GM12873 (cell line): ENCODE data around the gene PI4KB.

Experiments used
- CTCF ChIP-seq: IDR thresholded peaks from 2 replicates; pipeline ENCODE4 v1.5.1; 2012; ENCODE audit warnings: low read depth, mild to moderate bottlenecking, moderate library complexity, low read length, control low read depth; ENCODE audit not compliant: insufficient read depth; ENCODE audit errors: missing control alignments

PI4KB gene

DNA sequence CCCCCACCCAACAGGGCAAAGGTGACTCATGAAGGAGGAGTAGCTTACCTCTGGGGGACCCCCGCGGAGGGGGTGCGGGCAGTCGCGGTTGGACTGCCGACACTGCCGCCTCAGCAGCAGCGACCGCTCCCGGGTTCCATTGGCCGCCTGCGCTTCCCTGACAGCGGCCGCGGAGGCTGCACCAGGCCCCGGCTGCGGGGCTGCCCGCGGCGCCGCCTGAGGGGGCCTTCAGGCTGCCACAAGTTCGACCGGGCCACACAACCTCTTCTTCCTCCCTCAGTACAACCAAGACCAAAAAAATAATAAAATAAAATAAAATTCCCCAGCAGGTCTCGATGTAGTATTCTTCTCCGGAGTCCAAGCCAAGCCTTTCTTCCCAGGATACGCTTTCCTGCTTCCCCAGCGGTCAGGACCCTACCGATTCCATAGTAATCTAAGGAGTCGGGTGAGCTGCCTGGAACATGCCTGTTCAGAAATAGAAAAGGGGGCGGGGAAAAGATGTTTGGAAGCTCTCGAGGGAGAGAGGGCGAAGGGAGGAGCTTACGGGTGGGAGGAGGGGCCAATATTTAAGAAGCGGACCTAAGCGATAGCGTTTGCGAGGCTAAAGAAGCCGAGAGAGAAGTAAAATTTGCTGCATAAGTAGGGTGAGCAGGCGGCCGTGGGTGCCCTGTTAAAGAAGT is at the start of gene PI4KB:
Gene PI4KB (minus strand): TSS at position 194 of the 680 bp plus-strand sequence. CDS start 10,935 bp downstream, outside the sequence.
- no peak for TF ChIP-seq CTCF

DNA sequence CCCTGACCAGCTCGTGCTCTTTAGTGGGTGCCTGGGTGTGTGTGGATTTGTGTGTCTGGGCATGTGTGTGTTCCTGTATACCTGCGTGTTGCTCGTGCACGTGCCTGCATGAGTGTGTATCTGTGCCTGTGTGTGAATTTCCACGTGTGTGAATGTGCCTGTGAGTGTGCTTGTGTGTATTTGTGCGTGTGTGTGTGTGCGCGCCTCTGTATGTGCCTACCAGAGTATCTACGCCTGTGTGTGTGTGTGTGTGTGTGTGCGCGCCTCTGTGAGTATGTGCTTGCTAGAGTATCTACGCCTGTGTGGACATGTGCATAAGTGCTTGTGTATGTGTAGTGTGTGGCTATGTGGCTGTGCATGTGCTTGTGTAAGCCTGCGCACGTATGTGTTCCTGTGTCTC is 46.0 kb upstream of the PI4KB start:
- no peak for TF ChIP-seq CTCF

DNA sequence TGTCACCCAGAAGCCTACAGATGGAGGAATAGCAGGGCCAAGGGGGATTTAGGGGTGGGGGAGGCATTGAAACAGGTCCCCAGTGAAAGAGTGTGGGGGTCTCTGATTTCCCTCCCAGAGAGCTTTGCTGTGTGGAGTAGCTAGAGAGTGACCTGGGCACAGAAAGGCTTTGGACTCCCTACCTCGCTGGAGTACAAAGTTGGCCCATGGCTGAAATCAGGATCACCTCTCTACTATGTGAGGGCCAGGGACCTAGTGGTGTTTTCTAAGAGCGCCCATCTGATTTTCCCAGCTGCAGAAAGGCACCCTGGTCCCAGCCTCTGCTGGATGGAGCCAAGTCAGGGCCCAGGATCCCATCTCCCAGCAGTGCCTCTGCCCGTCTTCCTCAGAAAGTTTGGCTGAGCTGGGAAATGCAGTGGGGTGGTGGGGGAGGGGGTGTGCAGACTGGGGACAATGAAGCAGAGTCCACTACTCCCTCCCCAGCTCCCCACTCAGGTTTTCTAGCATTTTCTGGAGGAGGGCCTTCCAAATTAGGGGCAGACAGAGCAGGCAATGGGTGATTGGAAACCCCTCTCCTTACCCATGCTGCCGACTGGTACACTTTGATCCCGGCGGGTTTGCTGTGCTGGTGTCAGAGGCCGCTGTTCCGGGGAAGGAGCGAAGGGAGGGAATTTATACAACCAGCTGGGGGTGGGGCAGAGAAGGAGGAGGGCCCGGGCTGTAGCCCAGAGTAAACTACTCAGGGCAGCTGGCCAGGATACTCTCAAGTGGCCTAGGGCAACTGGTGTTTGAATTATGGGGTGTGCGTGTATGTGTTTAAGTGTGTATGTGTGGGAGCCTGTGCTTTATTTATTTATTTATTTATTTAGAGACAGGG is 45.1 kb upstream of the PI4KB start, which contains the start of gene SELENBP1:
Gene SELENBP1 (minus strand): TSS at position 648 of the 877 bp plus-strand sequence. CDS start 64 bp downstream, at position 584.
- TF ChIP-seq CTCF = no peak

DNA sequence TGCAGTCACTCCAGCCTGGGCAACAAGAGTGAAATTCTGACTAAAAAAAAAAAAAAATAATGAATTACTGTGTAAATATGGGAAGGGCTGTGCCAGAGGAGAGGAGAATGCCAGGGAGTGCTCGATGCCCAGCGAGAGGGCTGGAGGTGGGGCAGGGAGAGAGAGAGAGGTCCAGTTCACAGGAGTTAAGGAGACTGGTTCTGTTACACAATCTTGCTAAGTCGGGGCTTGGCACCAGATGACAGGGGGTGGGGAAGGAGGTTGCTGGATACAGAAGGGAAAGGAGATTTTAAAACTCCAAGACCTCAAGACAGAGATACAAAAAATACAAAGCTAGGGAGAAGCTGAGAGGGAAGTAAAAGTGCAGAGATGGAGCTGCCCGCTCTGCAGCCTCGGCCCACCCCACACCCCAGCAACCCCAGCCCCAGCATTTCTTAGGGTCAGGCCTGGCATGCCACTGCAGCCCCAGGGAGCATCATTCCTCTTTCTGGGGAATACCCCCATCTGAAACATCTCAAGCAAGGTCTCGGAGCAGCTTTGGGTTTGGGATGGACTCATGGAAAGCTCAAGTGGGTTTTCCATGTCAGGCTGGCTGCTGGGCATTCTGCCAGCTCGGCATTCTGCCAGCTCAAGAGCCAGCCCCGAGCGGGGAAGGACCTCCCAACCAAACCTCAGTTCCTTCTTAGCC is 44.3 kb upstream of the PI4KB start:
- TF ChIP-seq CTCF = no peak

- no peak for TF ChIP-seq CTCF
Measured at GRCh38 chr1:151370211-151370911, 43.1 kb upstream of the PI4KB start.

DNA sequence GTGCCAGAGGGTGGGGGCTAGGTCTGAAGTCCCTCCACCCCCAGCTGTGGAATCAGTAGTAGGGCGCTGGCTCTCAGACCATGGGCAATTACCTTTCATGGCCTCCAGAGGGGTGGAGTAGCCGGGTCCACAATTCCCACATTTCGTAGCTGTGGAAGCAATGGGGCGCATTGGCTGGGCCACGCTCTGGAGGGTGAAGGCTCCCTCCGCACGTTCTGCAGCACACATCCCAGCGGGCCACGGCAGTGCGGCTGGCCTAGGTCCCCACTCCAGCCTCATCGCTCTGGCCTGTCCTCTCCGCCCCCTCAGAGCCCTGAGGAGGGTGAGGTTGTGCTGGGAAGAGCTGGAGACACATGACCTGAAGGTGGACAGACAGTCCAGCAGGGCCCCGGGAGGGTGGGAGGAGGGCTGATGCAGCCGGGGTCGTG is 42.4 kb upstream of the PI4KB start:
- TF ChIP-seq CTCF = no peak
